Body of pancreas (tissue), 4 donors: ENCODE data around the gene SPRED1.

Experiments used
- POLR2A ChIP-seq, 3 donors: fragments of 450-650 bp; IDR thresholded peaks; one replicate each; pipeline ENCODE4 v1.6.1; 2016; ENCODE audit warnings: antibody characterized with exemption in 3 of 3, mild to moderate bottlenecking in 2 of 3
- TF ChIP-seq, protein P1 (sequence below), 7 experiments: fragments of 450-650 bp in 4 of 7; fragments of 200-600 bp in 3 of 7; sonication (generic) in 3 of 7; IDR thresholded peaks; one replicate each; pipeline ENCODE4 v1.5.1; 2016 to 2019; ENCODE audit warnings: antibody characterized with exemption in 7 of 7

DNA sequence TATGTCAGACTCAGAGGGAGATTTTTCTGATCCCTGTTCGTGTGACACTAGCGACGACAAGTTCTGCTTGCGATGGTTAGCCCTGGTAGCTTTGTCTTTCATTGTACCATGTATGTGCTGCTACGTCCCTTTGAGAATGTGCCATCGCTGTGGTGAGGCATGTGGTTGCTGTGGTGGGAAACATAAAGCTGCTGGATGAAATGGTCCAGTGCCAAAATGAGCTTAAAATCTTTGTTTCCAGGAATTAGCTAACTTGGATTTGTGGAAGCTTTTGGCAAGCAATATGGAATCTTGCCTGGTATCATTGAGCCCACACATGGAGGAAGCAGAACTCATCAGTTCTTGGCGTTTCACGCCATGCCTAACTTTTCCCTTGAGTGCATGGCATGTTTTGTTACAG is 98.8 kb downstream of the SPRED1 start:
- TF ChIP-seq, protein P1, sequence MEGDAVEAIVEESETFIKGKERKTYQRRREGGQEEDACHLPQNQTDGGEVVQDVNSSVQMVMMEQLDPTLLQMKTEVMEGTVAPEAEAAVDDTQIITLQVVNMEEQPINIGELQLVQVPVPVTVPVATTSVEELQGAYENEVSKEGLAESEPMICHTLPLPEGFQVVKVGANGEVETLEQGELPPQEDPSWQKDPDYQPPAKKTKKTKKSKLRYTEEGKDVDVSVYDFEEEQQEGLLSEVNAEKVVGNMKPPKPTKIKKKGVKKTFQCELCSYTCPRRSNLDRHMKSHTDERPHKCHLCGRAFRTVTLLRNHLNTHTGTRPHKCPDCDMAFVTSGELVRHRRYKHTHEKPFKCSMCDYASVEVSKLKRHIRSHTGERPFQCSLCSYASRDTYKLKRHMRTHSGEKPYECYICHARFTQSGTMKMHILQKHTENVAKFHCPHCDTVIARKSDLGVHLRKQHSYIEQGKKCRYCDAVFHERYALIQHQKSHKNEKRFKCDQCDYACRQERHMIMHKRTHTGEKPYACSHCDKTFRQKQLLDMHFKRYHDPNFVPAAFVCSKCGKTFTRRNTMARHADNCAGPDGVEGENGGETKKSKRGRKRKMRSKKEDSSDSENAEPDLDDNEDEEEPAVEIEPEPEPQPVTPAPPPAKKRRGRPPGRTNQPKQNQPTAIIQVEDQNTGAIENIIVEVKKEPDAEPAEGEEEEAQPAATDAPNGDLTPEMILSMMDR (IDR thresholded peaks at IDR 0.05), result no peak
- TF ChIP-seq POLR2A (IDR thresholded peaks at IDR 0.05), result no peak
